Heart right ventricle (tissue), 16 donors: ENCODE measurements around the gene NR4A1. TPM values are rescaled to one million over a fixed set of nuclear protein-coding genes. Genes with fewer than 3 reads are reported as not detected.

Experiments used
- ATAC-seq, 8 donors: fragments of 200-7000 bp; cut with Tn5 transposase; one replicate each; pipeline ENCODE4 v1.9.1; 2020; ENCODE audit warnings: mild to moderate bottlenecking in 8 of 8, moderate library complexity in 8 of 8, moderate number of reproducible peaks in 1 of 8
- DNase-seq, 2 donors: peaks; one replicate each; pipeline ENCODE4 v3.0.0-alpha.2; 2020
- H3K27ac ChIP-seq, 10 donors: fragments of 200-600 bp; sonication (generic) in 2 of 10; one replicate each; pipeline versions ENCODE4 v1.5.0 to v1.8.0; 2020 to 2022; ENCODE audit warnings: mild to moderate bottlenecking in 3 of 10
- H3K27me3 ChIP-seq, 7 donors: fragments of 200-600 bp; one replicate each; pipeline ENCODE4 v1.8.0; 2021 to 2022; ENCODE audit warnings: mild to moderate bottlenecking in 2 of 7
- H3K36me3 ChIP-seq, 9 donors: fragments of 200-600 bp; sonication (generic) in 1 of 9; one replicate each; pipeline versions ENCODE4 v1.5.0 to v1.8.0; 2020 to 2022; ENCODE audit warnings: mild to moderate bottlenecking in 2 of 9
- H3K4me1 ChIP-seq, 9 donors: fragments of 200-600 bp; sonication (generic) in 1 of 9; one replicate each; pipeline versions ENCODE4 v1.5.0 to v1.8.0; 2020 to 2022; ENCODE audit warnings: mild to moderate bottlenecking in 4 of 9
- H3K4me3 ChIP-seq, 10 donors: fragments of 200-600 bp; sonication (generic) in 2 of 10; one replicate each; pipeline versions ENCODE4 v1.5.0 to v1.8.0; 2020 to 2022; ENCODE audit warnings: mild to moderate bottlenecking in 7 of 10, moderate library complexity in 2 of 10
- H3K9me3 ChIP-seq, 11 donors: fragments of 200-600 bp in 10 of 11; sonication (generic) in 2 of 11; one replicate each; pipeline versions ENCODE4 v1.5.0 to v1.8.0; 2013 to 2022; ENCODE audit warnings: mild to moderate bottlenecking in 2 of 11, control low read depth in 1 of 11, moderate library complexity in 1 of 11
- WGBS, 2 donors: extraction: QIAGEN DNeasy Blood & Tissue Kit; methylation state at CpG; one replicate each; pipeline ENCODE4 v1.1.7; 2013; ENCODE audit warnings: inconsistent platforms in 1 of 2; 5-methylcytosine and 5-hydroxymethylcytosine counted together
- intact Hi-C, 10 donors: fragments of 100-400 bp; cut with DNase I; formaldehyde crosslinking; loops; one replicate each; pipeline versions ENCODE4 v1.11.1 to v1.14.2; 2022
- polyA plus RNA-seq, 2 donors: library from polyadenylated mRNA; stranded (reverse); fragments of 200-250 nt; gene quantifications; one replicate each; pipeline ENCODE4 v1.2.3, GENCODE V29; 2013
- total RNA-seq, 10 donors: library from RNA; stranded (reverse); fragmentation: NEBNext Ultra II Directional in 3 of 10; extraction: Animal tissue kit (Norgen Biotek cat#: 25700) in 3 of 10; gene quantifications; one replicate each; pipeline versions ENCODE4 v1.2.1 to v1.2.4, GENCODE V29; 2021 to 2023
- TF ChIP-seq, protein P1 (sequence below), 9 donors: fragments of 200-600 bp; sonication (generic) in 2 of 9; IDR thresholded peaks; one replicate each; pipeline versions ENCODE4 v1.5.0 to v1.8.0; 2021 to 2022; ENCODE audit warnings: antibody characterized with exemption in 9 of 9, mild to moderate bottlenecking in 5 of 9, moderate library complexity in 1 of 9
- donor health status: Arrhythmogenic right ventricular cardiomyopathy.
- donor health status: ischemic (EF 13 %, LVEDD 7.1; RV severe dilation, severe dysfunction).
- donor health status: healthy with polysubstance abuse.
- donor health status: DM: no; HTN: yes; CAD: no.
- donor health status: DM: no; HTN: no; CAD: no.
- donor health status: ischemic (EF 25% LVEDD 6.9; RV normal size, moderate dysfunction).
- donor health status: ischemic (EF 25% LVEDD 5.7; RV mildly dilated, moderate dysfunction).
- donor health status: healthy.
- donor health status: DM: yes; HTN: yes; CAD: no.
- donor health status: Ischemic cardiomyopathy.
- donor health status: ischemic (EF 35%, LVEDD 5.7; RV mildly dilated, moderate dysfunction).
- donor health status: nonischemic (EF 11% LVEDD 7.7; RV severe dilation, severe dysfunction).
- donor health status: DM: yes; HTN: yes; CAD: no.
- donor health status: PGD.
- donor health status: ischemic (EF 29% LVEDD 5.4; RV normal size, mild dysfunction).
- donor health status: nonischemic (EF 23%, LVEDD 6.1; RV moderate dilation, normal function).

Gene NR4A1
- total and polyA plus RNA-seq, 12 donors: 34.6 to 588 (median 99.0) TPM

DNA sequence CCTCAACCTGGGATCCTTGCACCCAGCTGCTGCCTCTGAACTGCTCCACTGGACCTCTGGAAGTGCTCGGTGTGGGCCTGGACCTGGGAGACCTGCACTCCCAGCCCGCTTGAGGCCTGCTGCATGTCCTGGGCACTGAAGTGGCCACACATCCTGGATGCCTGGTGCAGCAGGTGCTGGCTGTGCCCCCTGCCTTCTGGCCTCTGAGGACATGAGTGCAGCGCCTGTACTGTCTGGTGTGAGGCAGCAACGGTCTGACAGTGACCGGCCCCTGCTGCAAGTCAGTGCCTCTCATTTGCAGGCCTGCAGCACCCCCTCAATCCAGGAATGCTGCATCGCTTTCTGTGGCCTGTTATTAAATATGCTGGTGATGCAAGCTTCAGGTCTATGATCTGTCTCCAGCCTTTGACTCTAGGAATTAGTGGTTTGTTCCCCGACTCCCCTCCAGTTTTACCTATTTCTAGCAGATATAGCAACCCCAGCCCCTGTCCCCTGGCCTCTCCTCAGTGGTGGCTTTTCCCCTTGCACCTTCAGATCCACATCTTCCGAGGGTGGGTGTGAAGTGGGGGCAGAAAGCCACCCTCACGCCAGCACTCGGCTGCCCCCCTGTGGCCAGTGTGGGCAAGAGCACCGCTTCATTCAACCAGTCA, 31.9 kb downstream of the NR4A1 start:
- TF ChIP-seq, protein P1, sequence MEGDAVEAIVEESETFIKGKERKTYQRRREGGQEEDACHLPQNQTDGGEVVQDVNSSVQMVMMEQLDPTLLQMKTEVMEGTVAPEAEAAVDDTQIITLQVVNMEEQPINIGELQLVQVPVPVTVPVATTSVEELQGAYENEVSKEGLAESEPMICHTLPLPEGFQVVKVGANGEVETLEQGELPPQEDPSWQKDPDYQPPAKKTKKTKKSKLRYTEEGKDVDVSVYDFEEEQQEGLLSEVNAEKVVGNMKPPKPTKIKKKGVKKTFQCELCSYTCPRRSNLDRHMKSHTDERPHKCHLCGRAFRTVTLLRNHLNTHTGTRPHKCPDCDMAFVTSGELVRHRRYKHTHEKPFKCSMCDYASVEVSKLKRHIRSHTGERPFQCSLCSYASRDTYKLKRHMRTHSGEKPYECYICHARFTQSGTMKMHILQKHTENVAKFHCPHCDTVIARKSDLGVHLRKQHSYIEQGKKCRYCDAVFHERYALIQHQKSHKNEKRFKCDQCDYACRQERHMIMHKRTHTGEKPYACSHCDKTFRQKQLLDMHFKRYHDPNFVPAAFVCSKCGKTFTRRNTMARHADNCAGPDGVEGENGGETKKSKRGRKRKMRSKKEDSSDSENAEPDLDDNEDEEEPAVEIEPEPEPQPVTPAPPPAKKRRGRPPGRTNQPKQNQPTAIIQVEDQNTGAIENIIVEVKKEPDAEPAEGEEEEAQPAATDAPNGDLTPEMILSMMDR (IDR thresholded peaks at IDR 0.05): peak; percentile 92 to 99 (median 97)
- Histone ChIP-seq H3K36me3 (peaks cover 0 to 16% (median 0%) of the 10 kb centered on the region in 9 donors), H3K27ac (peak overlapping the region in 9 of 10 donors; percentile 25 to 86 (median 74)), H3K9me3 (no peaks in the 10 kb centered on the region), H3K27me3 (peaks cover 0 to 16% (median 0%) of the 10 kb centered on the region in 7 donors), H3K4me1 (peaks cover 14 to 38% (median 34%) of the 10 kb centered on the region in 9 donors), H3K4me3 (no peak overlapping the region)
- intact Hi-C loops: loop anchor here in 9 of 10 donors (1.0 to 5.0 kb wide), 7 partner anchors 39 to 81 kb away; no protein-coding TSS in a partner anchor
- peak; percentile 68 to 72 for DNase-seq
- ATAC-seq: peak; percentile 25 to 70 (median 50)
- WGBS, 2 donors: 37% methylated on average over 11 of the region's 11 CpGs

- 5% methylated on average over 2 of the region's 2 CpGs for WGBS, 2 donors
- Histone ChIP-seq H3K36me3 (peaks cover 0 to 11% (median 0%) of the 10 kb centered on the region in 9 donors), H3K4me3 (no peak overlapping the region), H3K27ac (peak overlapping the region in 1 of 10 donors; percentile 78), H3K4me1 (peaks cover 14 to 38% (median 34%) of the 10 kb centered on the region in 9 donors), H3K9me3 (no peaks in the 10 kb centered on the region), H3K27me3 (peaks cover 0 to 21% (median 4%) of the 10 kb centered on the region in 7 donors)
- intact Hi-C loops: loop anchor here in 9 of 10 donors (1.0 to 5.0 kb wide), 7 partner anchors 39 to 81 kb away; no protein-coding TSS in a partner anchor
- DNase-seq (no peak), ATAC-seq (no peak)
- TF ChIP-seq, protein P1 (IDR thresholded peaks at IDR 0.05): peak in 2 of 9 donors; percentile 2 to 33
Observed at GRCh38 chr12:52083638-52083996, 32.4 kb downstream of the NR4A1 start.

DNA sequence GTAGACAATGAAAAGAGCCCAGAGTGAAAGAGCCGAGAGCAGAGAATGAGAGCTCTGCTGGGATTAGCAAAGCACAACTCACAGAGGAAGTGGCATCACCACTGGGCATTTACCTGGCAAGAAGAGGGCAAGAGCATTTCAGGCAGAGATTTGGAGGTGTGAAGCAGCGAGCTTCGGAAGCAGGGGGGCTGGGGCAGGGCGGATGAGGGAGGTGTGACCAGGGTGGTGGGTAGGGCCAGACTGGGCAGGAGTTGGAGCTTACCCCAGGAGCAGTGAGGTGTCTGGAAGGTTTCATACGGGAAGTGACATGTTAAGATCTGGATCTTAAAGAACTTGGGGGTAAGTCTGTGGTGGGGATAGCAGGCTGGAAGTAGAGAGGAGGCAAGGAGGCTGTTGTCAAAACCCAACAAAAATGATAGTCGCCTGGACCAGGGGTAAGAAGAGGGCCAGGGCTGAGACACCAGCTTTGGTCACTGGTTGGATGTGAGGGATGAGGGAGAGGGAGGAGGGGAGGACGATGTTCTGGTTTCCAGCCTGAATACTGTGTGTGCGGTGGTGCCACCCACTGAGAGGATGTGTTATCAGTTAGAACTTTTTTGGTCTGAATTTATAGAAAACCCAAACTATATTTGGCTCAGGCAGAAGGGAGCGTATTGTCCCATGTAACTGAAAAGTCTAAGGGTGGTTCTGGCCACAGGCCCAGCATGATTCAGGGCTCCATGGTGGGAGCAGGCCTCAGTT, 33.4 kb downstream of the NR4A1 start:
- Histone ChIP-seq H3K36me3 (peaks cover 0 to under 1% (median 0%) of the 10 kb centered on the region in 9 donors), H3K4me3 (no peak overlapping the region), H3K27ac (no peak overlapping the region), H3K4me1 (peaks cover 14 to 38% (median 34%) of the 10 kb centered on the region in 9 donors), H3K9me3 (no peaks in the 10 kb centered on the region), H3K27me3 (peaks cover 0 to 23% (median 8%) of the 10 kb centered on the region in 7 donors)
- WGBS, 2 donors: 85 to 88% methylated on average over 9 of the region's 9 CpGs
- intact Hi-C loops: loop anchor here in 4 of 10 donors (5.0 kb wide), 3 partner anchors 38 to 82 kb away; no protein-coding TSS in a partner anchor
- DNase-seq (no peak), ATAC-seq (no peak)
- TF ChIP-seq, protein P1 (IDR thresholded peaks at IDR 0.05): no peak

DNA sequence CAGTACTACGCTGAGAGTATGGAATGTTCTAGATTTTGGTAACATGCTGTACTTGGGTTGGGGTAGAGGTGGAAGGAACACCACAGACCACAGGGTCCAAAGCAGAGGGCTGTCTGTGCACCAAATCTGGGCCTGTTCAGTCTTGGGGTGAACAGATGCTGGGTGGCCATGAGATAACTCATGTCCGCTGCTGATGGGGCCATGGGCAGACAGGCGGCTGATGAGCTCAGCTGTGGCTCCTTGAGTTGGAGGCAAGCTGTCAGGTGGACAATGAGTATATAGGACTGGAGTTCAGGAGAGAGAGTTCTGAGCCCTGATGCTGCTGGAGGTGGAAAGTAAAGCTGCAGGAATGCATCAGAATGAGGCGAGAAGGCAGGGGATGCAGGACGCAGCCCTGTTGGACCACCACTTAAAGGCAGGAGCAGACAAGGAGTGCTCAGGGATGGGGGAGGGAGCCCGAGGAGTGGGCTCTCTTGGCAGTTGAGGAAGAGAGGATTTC, 34.5 kb downstream of the NR4A1 start:
- peaks cover 0 to 28% (median 18%) of the 10 kb centered on the region in 7 donors for H3K27me3 ChIP-seq
- intact Hi-C loops: loop anchor here in 1 of 10 donors (5.0 kb wide), 1 partner anchor 83 kb away; no protein-coding TSS in a partner anchor
- H3K36me3 ChIP-seq: no peaks in the 10 kb centered on the region
- no peak overlapping the region for H3K27ac ChIP-seq
- 86 to 89% methylated on average over 6 of the region's 6 CpGs for WGBS, 2 donors
- H3K4me1 ChIP-seq: peaks cover 14 to 29% (median 26%) of the 10 kb centered on the region in 9 donors
- H3K4me3 ChIP-seq: no peak overlapping the region
- ATAC-seq: no peak
- TF ChIP-seq, protein P1 (IDR thresholded peaks at IDR 0.05): no peak
- no peak for DNase-seq
- H3K9me3 ChIP-seq: no peaks in the 10 kb centered on the region
